K562 (cell line): ENCODE measurements around the gene PAQR8. TPM values are rescaled to one million over a fixed set of nuclear protein-coding genes. Genes with fewer than 3 reads are reported as not detected.
A peak's percentile ranks its signal among the peaks of the same experiment; 100 is the strongest.

Source experiments
- COPS2 ChIP-seq: fragments of 450-650 bp; conservative IDR thresholded peaks from 2 replicates; pipeline ENCODE4 v1.6.1; 2016; ENCODE audit warnings: mild to moderate bottlenecking, moderate library complexity
- HNRNPL ChIP-seq: fragments of 200-400 bp; formaldehyde crosslinking; IDR thresholded peaks from 2 replicates; pipeline ENCODE4 v1.6.1; 2017; ENCODE audit warnings: low read depth, mild to moderate bottlenecking, low read length
- KHSRP ChIP-seq: fragments of 450-650 bp; IDR thresholded peaks from 2 replicates; pipeline ENCODE4 v1.6.1; 2017
- L3MBTL2 ChIP-seq: fragments of 450-650 bp; IDR thresholded peaks from 2 replicates; pipeline ENCODE4 v1.6.1; 2016; ENCODE audit warnings: mild to moderate bottlenecking, moderate library complexity
- PML ChIP-seq: IDR thresholded peaks from 2 replicates; pipeline ENCODE4 v1.6.1; 2012; ENCODE audit warnings: low read length, inconsistent platforms
- POLR2A ChIP-seq: fragments of 450-650 bp; conservative IDR thresholded peaks from 2 replicates; pipeline ENCODE4 v1.6.1; 2016
- RBM17 ChIP-seq: fragments of 200-400 bp; formaldehyde crosslinking; IDR thresholded peaks from 2 replicates; pipeline ENCODE4 v1.6.1; 2017; ENCODE audit warnings: low read depth, mild to moderate bottlenecking, low read length, borderline replicate concordance
- SPI1 ChIP-seq: IDR thresholded peaks from 2 replicates; pipeline ENCODE4 v1.6.1; 2011; ENCODE audit warnings: low read depth, low read length, control low read depth, borderline replicate concordance
- polyA plus RNA-seq, 8 experiments: library from polyadenylated mRNA; depleted of rRNA in 4 of 8; stranded (reverse) in 5 of 8; unstranded in 3 of 8; fragments of >200 nt; fragmentation: Nextera tagmentation in 2 of 8; fragmentation: Illumina TruSeq in 1 of 8; extraction: Ambion mirVana in 2 of 8; extraction: Trizol in 1 of 8; gene quantifications; 2 replicates each; pipeline versions ENCODE4 v1.2.1 to v1.2.3, GENCODE V29; 2011 to 2014; ENCODE audit warnings: inconsistent platforms in 1 of 8, missing spikeins in 1 of 8
- total RNA-seq, 7 experiments: library from RNA; depleted of rRNA in 6 of 7; stranded (reverse); fragments of >200 nt in 6 of 7; fragmentation: Illumina TruSeq in 2 of 7; extraction: Trizol in 2 of 7; gene quantifications; 2 replicates each; pipeline versions ENCODE4 v1.2.1 to v1.2.3, GENCODE V29; 2011 to 2021; ENCODE audit warnings: low replicate concordance in 1 of 7
- TF ChIP-seq, protein P1 (sequence below), 2 experiments: fragments of 450-650 bp; formaldehyde crosslinking in 1 of 2; IDR thresholded peaks; 2 replicates each; pipeline versions ENCODE4 v1.4.0 to v1.6.1; 2014 to 2020; ENCODE audit warnings: mild to moderate bottlenecking in 2 of 2, borderline replicate concordance in 1 of 2, low read depth in 1 of 2
- TF ChIP-seq, protein P2 (sequence below): sonication (generic); formaldehyde crosslinking; IDR thresholded peaks from 2 replicates; pipeline ENCODE4 v1.8.0; 2022; ENCODE audit warnings: mild to moderate bottlenecking, missing genetic modification reagents
- TF ChIP-seq, protein P3 (sequence below): fragments of 250-450 bp; sonication (Bioruptor Pico); IDR thresholded peaks from 2 replicates; pipeline ENCODE4 v1.4.0; 2020; ENCODE audit warnings: mild to moderate bottlenecking
- TF ChIP-seq, protein P4 (sequence below): conservative IDR thresholded peaks from 2 replicates; pipeline ENCODE4 v1.6.1; 2011; ENCODE audit warnings: low read depth, mild to moderate bottlenecking, low read length; ENCODE audit not compliant: control insufficient read depth

Gene PAQR8
- total and polyA plus RNA-seq, 9 of the 15 experiments (the other 6 are each of a cell fraction or from before 2014, with no cell fraction given): 1.4 to 10.2 (median 3.5) TPM

GRCh38 chr6:52361945-52362442, at the start of gene PAQR8 (continued):
- TF ChIP-seq, protein P1, sequence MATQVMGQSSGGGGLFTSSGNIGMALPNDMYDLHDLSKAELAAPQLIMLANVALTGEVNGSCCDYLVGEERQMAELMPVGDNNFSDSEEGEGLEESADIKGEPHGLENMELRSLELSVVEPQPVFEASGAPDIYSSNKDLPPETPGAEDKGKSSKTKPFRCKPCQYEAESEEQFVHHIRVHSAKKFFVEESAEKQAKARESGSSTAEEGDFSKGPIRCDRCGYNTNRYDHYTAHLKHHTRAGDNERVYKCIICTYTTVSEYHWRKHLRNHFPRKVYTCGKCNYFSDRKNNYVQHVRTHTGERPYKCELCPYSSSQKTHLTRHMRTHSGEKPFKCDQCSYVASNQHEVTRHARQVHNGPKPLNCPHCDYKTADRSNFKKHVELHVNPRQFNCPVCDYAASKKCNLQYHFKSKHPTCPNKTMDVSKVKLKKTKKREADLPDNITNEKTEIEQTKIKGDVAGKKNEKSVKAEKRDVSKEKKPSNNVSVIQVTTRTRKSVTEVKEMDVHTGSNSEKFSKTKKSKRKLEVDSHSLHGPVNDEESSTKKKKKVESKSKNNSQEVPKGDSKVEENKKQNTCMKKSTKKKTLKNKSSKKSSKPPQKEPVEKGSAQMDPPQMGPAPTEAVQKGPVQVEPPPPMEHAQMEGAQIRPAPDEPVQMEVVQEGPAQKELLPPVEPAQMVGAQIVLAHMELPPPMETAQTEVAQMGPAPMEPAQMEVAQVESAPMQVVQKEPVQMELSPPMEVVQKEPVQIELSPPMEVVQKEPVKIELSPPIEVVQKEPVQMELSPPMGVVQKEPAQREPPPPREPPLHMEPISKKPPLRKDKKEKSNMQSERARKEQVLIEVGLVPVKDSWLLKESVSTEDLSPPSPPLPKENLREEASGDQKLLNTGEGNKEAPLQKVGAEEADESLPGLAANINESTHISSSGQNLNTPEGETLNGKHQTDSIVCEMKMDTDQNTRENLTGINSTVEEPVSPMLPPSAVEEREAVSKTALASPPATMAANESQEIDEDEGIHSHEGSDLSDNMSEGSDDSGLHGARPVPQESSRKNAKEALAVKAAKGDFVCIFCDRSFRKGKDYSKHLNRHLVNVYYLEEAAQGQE (IDR thresholded peaks at IDR 0.05; ENCODE audit: borderline replicate concordance): no peak
- TF ChIP-seq, protein P1 (CRISPR knock-in tag; IDR thresholded peaks at IDR 0.05; ENCODE audit: low read depth): 0 out of 2 replicates have a peak, but pooled peaks have one; percentile 61
- TF ChIP-seq SPI1 (peak; percentile 61; the same call in 1 of the 2 replicates), POLR2A (peak; percentile 66; the same call in 1 of the 2 replicates), L3MBTL2 (peak; percentile 90), RBM17 (no peak), COPS2 (no peak), KHSRP (no peak), PML (peak; percentile 38; the same call in 1 of the 2 replicates), HNRNPL (no peak)
- TF ChIP-seq, protein P2, sequence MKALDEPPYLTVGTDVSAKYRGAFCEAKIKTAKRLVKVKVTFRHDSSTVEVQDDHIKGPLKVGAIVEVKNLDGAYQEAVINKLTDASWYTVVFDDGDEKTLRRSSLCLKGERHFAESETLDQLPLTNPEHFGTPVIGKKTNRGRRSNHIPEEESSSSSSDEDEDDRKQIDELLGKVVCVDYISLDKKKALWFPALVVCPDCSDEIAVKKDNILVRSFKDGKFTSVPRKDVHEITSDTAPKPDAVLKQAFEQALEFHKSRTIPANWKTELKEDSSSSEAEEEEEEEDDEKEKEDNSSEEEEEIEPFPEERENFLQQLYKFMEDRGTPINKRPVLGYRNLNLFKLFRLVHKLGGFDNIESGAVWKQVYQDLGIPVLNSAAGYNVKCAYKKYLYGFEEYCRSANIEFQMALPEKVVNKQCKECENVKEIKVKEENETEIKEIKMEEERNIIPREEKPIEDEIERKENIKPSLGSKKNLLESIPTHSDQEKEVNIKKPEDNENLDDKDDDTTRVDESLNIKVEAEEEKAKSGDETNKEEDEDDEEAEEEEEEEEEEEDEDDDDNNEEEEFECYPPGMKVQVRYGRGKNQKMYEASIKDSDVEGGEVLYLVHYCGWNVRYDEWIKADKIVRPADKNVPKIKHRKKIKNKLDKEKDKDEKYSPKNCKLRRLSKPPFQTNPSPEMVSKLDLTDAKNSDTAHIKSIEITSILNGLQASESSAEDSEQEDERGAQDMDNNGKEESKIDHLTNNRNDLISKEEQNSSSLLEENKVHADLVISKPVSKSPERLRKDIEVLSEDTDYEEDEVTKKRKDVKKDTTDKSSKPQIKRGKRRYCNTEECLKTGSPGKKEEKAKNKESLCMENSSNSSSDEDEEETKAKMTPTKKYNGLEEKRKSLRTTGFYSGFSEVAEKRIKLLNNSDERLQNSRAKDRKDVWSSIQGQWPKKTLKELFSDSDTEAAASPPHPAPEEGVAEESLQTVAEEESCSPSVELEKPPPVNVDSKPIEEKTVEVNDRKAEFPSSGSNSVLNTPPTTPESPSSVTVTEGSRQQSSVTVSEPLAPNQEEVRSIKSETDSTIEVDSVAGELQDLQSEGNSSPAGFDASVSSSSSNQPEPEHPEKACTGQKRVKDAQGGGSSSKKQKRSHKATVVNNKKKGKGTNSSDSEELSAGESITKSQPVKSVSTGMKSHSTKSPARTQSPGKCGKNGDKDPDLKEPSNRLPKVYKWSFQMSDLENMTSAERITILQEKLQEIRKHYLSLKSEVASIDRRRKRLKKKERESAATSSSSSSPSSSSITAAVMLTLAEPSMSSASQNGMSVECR (CRISPR knock-in tag): peak; percentile 42; the same call in 1 of the 2 replicates
- TF ChIP-seq, protein P3, sequence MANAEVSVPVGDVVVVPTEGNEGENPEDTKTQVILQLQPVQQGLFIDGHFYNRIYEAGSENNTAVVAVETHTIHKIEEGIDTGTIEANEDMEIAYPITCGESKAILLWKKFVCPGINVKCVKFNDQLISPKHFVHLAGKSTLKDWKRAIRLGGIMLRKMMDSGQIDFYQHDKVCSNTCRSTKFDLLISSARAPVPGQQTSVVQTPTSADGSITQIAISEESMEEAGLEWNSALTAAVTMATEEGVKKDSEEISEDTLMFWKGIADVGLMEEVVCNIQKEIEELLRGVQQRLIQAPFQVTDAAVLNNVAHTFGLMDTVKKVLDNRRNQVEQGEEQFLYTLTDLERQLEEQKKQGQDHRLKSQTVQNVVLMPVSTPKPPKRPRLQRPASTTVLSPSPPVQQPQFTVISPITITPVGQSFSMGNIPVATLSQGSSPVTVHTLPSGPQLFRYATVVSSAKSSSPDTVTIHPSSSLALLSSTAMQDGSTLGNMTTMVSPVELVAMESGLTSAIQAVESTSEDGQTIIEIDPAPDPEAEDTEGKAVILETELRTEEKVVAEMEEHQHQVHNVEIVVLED: peak; percentile 68
- TF ChIP-seq, protein P4, sequence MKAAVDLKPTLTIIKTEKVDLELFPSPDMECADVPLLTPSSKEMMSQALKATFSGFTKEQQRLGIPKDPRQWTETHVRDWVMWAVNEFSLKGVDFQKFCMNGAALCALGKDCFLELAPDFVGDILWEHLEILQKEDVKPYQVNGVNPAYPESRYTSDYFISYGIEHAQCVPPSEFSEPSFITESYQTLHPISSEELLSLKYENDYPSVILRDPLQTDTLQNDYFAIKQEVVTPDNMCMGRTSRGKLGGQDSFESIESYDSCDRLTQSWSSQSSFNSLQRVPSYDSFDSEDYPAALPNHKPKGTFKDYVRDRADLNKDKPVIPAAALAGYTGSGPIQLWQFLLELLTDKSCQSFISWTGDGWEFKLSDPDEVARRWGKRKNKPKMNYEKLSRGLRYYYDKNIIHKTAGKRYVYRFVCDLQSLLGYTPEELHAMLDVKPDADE: no peak
